OCI-LY3 (cell line): ENCODE measurements around the gene CFAP45.

Experiments used
- CTCF ChIP-seq: fragments of 200-600, 300-600 bp; sonication (generic); IDR thresholded peaks from 2 replicates; pipeline ENCODE4 v1.5.1; 2014; ENCODE audit warnings: antibody characterized with exemption, low read length, low read depth
- EZH2phosphoT487 ChIP-seq: fragments of 200-600 bp; shearing (Covaris generic); IDR thresholded peaks from 2 replicates; pipeline ENCODE4 v1.6.1; 2018; ENCODE audit warnings: antibody characterized with exemption, mixed run types, low read depth

- TF ChIP-seq CTCF (no peak), EZH2phosphoT487 (no peak)
Observed at GRCh38 chr1:159941591-159942560, 41.9 kb upstream of the CFAP45 start.
